ENCODE measurements around the gene PHF20. TPM values are rescaled to one million over a fixed set of nuclear protein-coding genes. Genes with fewer than 3 reads are reported as not detected.
"Not testable (repeated sequence)": the region's sequence is repeated elsewhere in the genome, so short reads cannot be mapped to it uniquely, and the experiment has no call there.

PHF20 gene
- polyA plus RNA-seq, 1 donor (not counting 4 experiments of a cell fraction or from before 2014, with no cell fraction given): 31.9 TPM

DNA sequence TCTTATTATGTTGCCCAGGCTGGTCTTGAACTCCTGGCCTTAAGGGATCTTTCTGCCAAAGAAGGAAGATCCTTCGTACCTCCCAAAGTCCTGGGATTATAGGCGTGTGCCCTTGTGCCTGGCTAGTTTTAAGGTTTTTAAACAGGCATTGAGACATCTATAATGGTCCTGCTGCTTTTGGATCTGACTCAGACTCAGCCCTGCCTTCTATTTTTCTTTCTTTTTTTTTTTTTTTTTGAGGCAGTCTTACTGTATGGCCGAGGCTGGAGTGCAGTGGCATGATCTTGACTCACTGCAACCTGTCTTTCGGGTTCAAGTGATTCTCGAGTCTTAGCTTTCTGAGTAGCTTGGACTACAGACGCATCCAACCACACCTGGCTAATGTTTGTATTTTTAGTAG is 73.7 kb downstream of the PHF20 start:
- Histone ChIP-seq H2AFZ (ENCODE audit: control insufficient read depth, low read length) (no peak overlapping the region), H3K36me3 (ENCODE audit: control insufficient read depth in 2 of 2, extremely low read depth in 1 of 2, insufficient read depth in 2 of 2, low read length in 2 of 2) (peaks cover 8 to 10% of the 10 kb centered on the region in 2 experiments), H3K27ac (ENCODE audit: control insufficient read depth, insufficient read depth, low read length) (no peak overlapping the region), H3K9me3 (ENCODE audit: control insufficient read depth, low read depth, low read length) (no peaks in the 10 kb centered on the region), H3K79me2 (ENCODE audit: control insufficient read depth, insufficient read depth, low read length) (no peaks in the 10 kb centered on the region), H3K27me3 (ENCODE audit: control insufficient read depth, extremely low read depth, insufficient read depth, low read length) (no peaks in the 10 kb centered on the region), H4K20me1 (ENCODE audit: control insufficient read depth, extremely low read depth, insufficient read depth, low read length) (no peaks in the 10 kb centered on the region), H3K9me1 (ENCODE audit: control insufficient read depth, extremely low read depth, insufficient read depth, low read length) (no peaks in the 10 kb centered on the region), H3K4me3 (ENCODE audit: control insufficient read depth in 2 of 3, extremely low read depth in 1 of 3, insufficient read depth in 2 of 3, low read depth in 1 of 3, low read length in 3 of 3) (no peak overlapping the region), H3K4me1 (ENCODE audit: control insufficient read depth, extremely low read depth, insufficient read depth, low read length) (no peaks in the 10 kb centered on the region), H3K4me2 (ENCODE audit: control insufficient read depth, extremely low read depth, insufficient read depth, low read depth, low read length) (no peak overlapping the region), H3K9ac (ENCODE audit: control insufficient read depth, extremely low read depth, insufficient read depth, low read length) (no peak overlapping the region)
- TF ChIP-seq, protein P1, sequence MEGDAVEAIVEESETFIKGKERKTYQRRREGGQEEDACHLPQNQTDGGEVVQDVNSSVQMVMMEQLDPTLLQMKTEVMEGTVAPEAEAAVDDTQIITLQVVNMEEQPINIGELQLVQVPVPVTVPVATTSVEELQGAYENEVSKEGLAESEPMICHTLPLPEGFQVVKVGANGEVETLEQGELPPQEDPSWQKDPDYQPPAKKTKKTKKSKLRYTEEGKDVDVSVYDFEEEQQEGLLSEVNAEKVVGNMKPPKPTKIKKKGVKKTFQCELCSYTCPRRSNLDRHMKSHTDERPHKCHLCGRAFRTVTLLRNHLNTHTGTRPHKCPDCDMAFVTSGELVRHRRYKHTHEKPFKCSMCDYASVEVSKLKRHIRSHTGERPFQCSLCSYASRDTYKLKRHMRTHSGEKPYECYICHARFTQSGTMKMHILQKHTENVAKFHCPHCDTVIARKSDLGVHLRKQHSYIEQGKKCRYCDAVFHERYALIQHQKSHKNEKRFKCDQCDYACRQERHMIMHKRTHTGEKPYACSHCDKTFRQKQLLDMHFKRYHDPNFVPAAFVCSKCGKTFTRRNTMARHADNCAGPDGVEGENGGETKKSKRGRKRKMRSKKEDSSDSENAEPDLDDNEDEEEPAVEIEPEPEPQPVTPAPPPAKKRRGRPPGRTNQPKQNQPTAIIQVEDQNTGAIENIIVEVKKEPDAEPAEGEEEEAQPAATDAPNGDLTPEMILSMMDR (optimal IDR thresholded peaks at IDR 0.05 in 1 of 3, IDR thresholded peaks at IDR 0.05 in 1 of 3, conservative IDR thresholded peaks at IDR 0.05 in 1 of 3; ENCODE audit: extremely low read depth in 1 of 3, insufficient read depth in 2 of 3, low read length in 3 of 3): no peak
- no peak for TF ChIP-seq EZH2 (IDR thresholded peaks at IDR 0.05; ENCODE audit: low read length)
- DNase-seq (ENCODE audit: low read depth, low spot score) (no peak), FAIRE-seq (no peak)
- dilution Hi-C loops (cut with MboI; ENCODE audit: extremely low pct_ligation_motif_present, low sequenced_read_pairs): no loop called here

DNA sequence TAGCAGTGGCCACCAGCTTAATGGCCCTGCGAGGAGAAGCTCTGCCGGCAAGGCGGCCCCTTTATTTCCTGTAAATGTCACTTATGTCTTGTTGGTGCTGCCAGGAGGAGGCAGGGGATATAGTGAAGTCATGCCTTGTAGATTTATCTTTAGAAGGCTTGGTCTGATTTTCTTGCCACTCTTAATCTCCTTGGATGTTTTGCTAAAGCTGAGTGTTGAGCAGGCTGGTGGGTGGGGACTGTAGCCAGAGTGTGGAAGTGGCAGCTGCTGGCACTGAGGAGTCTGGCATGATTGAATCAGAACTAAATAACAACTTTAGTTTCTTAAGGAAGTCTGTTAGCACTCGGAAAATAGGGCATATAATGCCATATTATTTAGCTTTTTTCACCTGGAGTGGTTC is 77.9 kb downstream of the PHF20 start:
- Histone ChIP-seq H4K20me1 (ENCODE audit: control insufficient read depth, extremely low read depth, insufficient read depth, low read length) (no peaks in the 10 kb centered on the region), H3K27ac (ENCODE audit: control insufficient read depth, insufficient read depth, low read length) (no peak overlapping the region), H3K9me3 (ENCODE audit: control insufficient read depth, low read depth, low read length) (no peaks in the 10 kb centered on the region), H2AFZ (ENCODE audit: control insufficient read depth, low read length) (no peak overlapping the region), H3K4me3 (ENCODE audit: control insufficient read depth in 2 of 3, extremely low read depth in 1 of 3, insufficient read depth in 2 of 3, low read depth in 1 of 3, low read length in 3 of 3) (no peak overlapping the region), H3K79me2 (ENCODE audit: control insufficient read depth, insufficient read depth, low read length) (no peaks in the 10 kb centered on the region), H3K27me3 (ENCODE audit: control insufficient read depth, extremely low read depth, insufficient read depth, low read length) (no peaks in the 10 kb centered on the region), H3K9ac (ENCODE audit: control insufficient read depth, extremely low read depth, insufficient read depth, low read length) (no peak overlapping the region), H3K36me3 (ENCODE audit: control insufficient read depth in 2 of 2, extremely low read depth in 1 of 2, insufficient read depth in 2 of 2, low read length in 2 of 2) (peaks cover 6 to 14% of the 10 kb centered on the region in 2 experiments), H3K4me2 (ENCODE audit: control insufficient read depth, extremely low read depth, insufficient read depth, low read depth, low read length) (no peak overlapping the region), H3K4me1 (ENCODE audit: control insufficient read depth, extremely low read depth, insufficient read depth, low read length) (peaks cover 3% of the 10 kb centered on the region), H3K9me1 (ENCODE audit: control insufficient read depth, extremely low read depth, insufficient read depth, low read length) (no peaks in the 10 kb centered on the region)
- TF ChIP-seq EZH2 (IDR thresholded peaks at IDR 0.05; ENCODE audit: low read length): no peak
- TF ChIP-seq, protein P1 (optimal IDR thresholded peaks at IDR 0.05 in 1 of 3, IDR thresholded peaks at IDR 0.05 in 1 of 3, conservative IDR thresholded peaks at IDR 0.05 in 1 of 3; ENCODE audit: extremely low read depth in 1 of 3, insufficient read depth in 2 of 3, low read length in 3 of 3): no peak
- no peak for FAIRE-seq
- dilution Hi-C loops (cut with MboI; ENCODE audit: extremely low pct_ligation_motif_present, low sequenced_read_pairs): no loop called here
- no peak for DNase-seq (ENCODE audit: low read depth, low spot score)

DNA sequence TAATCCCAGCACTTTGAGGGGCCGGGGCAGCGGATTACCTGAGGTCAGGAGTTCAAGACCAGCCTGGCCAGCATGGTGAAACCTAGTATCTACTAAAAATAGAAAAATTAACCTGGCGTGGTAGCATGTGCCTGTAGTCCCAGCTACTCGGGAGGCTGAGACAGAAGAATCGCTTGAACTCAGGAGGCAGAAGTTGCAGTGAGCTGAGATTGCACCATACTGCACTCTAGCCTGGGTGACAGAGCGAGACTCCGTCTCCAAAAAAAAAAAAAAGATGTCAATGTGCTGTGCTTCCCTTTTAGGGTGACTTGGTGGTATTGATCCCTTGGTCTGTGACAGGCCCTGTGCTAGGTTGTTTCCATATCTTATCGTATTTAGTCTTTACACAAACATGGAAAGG is 79.8 kb downstream of the PHF20 start:
- H3K36me3 ChIP-seq (ENCODE audit: control insufficient read depth in 2 of 2, extremely low read depth in 1 of 2, insufficient read depth in 2 of 2, low read length in 2 of 2): peaks cover 4 to 20% of the 10 kb centered on the region in 2 experiments

More for the DNA sequence above, 79.8 kb downstream of the PHF20 start:
- H3K9me3 ChIP-seq (ENCODE audit: control insufficient read depth, low read depth, low read length); H3K9ac ChIP-seq (ENCODE audit: control insufficient read depth, extremely low read depth, insufficient read depth, low read length); H2AFZ ChIP-seq (ENCODE audit: control insufficient read depth, low read length); H3K9me1 ChIP-seq (ENCODE audit: control insufficient read depth, extremely low read depth, insufficient read depth, low read length); dilution Hi-C loops (cut with MboI; ENCODE audit: extremely low pct_ligation_motif_present, low sequenced_read_pairs); H3K4me2 ChIP-seq (ENCODE audit: control insufficient read depth, extremely low read depth, insufficient read depth, low read depth, low read length); FAIRE-seq; H3K4me3 ChIP-seq (ENCODE audit: control insufficient read depth in 2 of 3, extremely low read depth in 1 of 3, insufficient read depth in 2 of 3, low read depth in 1 of 3, low read length in 3 of 3); H3K79me2 ChIP-seq (ENCODE audit: control insufficient read depth, insufficient read depth, low read length); H4K20me1 ChIP-seq (ENCODE audit: control insufficient read depth, extremely low read depth, insufficient read depth, low read length); DNase-seq (ENCODE audit: low read depth, low spot score); H3K27me3 ChIP-seq (ENCODE audit: control insufficient read depth, extremely low read depth, insufficient read depth, low read length); H3K27ac ChIP-seq (ENCODE audit: control insufficient read depth, insufficient read depth, low read length): not testable (repeated sequence)
- H3K4me1 ChIP-seq (ENCODE audit: control insufficient read depth, extremely low read depth, insufficient read depth, low read length): peaks cover 20% of the 10 kb centered on the region
